ENCODE measurements around the gene SSBP3. TPM values are rescaled to one million over a fixed set of nuclear protein-coding genes. Genes with fewer than 3 reads are reported as not detected.

SSBP3 gene
- polyA plus RNA-seq, 1 donor (not counting 4 experiments of a cell fraction or from before 2014, with no cell fraction given), result 16.9 TPM

DNA sequence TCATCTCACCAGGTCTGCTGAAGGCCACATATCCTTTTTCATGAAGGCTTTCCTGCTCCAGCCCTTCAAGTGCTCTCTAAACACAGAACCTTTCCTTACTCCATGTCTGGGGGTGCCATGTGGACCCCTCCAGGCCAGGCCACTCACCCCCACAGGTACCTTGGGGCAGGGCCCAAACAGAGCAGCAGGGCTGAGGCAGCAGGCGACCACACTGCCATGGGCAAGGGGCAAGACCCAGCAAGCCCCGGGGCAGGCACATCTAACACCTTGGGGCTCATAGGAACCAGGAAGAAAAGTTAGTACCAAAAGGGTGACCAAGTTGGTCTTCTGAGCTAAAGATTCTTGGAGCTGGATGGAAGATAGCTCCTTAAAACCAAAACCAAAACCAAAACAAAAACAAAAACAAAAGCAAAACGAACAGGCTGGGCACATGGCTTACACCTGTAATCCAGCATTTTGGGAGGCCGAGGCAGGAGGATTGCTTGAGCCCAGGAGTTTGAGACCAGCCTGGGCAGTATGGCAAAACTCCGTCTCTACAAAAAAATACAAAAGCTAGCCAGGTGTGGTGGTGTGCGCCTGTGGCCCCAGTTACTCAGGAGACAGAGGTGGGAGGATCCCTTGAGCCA is 142.5 kb downstream of the SSBP3 start:
- H3K4me3 ChIP-seq (ENCODE audit: control insufficient read depth in 2 of 3, extremely low read depth in 1 of 3, insufficient read depth in 2 of 3, low read depth in 1 of 3, low read length in 3 of 3), result no peak overlapping the region
- no peak overlapping the region for H2AFZ ChIP-seq (ENCODE audit: control insufficient read depth, low read length)
- dilution Hi-C loops (cut with MboI; ENCODE audit: extremely low pct_ligation_motif_present, low sequenced_read_pairs), result no loop called here
- FAIRE-seq (no peak), DNase-seq (ENCODE audit: low read depth, low spot score) (no peak)
- H3K9ac ChIP-seq (ENCODE audit: control insufficient read depth, extremely low read depth, insufficient read depth, low read length), result no peak overlapping the region
- TF ChIP-seq, protein P1, sequence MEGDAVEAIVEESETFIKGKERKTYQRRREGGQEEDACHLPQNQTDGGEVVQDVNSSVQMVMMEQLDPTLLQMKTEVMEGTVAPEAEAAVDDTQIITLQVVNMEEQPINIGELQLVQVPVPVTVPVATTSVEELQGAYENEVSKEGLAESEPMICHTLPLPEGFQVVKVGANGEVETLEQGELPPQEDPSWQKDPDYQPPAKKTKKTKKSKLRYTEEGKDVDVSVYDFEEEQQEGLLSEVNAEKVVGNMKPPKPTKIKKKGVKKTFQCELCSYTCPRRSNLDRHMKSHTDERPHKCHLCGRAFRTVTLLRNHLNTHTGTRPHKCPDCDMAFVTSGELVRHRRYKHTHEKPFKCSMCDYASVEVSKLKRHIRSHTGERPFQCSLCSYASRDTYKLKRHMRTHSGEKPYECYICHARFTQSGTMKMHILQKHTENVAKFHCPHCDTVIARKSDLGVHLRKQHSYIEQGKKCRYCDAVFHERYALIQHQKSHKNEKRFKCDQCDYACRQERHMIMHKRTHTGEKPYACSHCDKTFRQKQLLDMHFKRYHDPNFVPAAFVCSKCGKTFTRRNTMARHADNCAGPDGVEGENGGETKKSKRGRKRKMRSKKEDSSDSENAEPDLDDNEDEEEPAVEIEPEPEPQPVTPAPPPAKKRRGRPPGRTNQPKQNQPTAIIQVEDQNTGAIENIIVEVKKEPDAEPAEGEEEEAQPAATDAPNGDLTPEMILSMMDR (optimal IDR thresholded peaks at IDR 0.05 in 1 of 3, IDR thresholded peaks at IDR 0.05 in 1 of 3, conservative IDR thresholded peaks at IDR 0.05 in 1 of 3; ENCODE audit: extremely low read depth in 1 of 3, insufficient read depth in 2 of 3, low read length in 3 of 3), result no peak
- no peak for TF ChIP-seq EZH2 (IDR thresholded peaks at IDR 0.05; ENCODE audit: low read length)
- no peaks in the 10 kb centered on the region for H4K20me1 ChIP-seq (ENCODE audit: control insufficient read depth, extremely low read depth, insufficient read depth, low read length)
- peaks cover 8% of the 10 kb centered on the region for H3K4me1 ChIP-seq (ENCODE audit: control insufficient read depth, extremely low read depth, insufficient read depth, low read length)
- no peak overlapping the region for H3K4me2 ChIP-seq (ENCODE audit: control insufficient read depth, extremely low read depth, insufficient read depth, low read depth, low read length)
- H3K27me3 ChIP-seq (ENCODE audit: control insufficient read depth, extremely low read depth, insufficient read depth, low read length), result no peaks in the 10 kb centered on the region
- peaks cover 3 to 5% of the 10 kb centered on the region in 2 experiments for H3K36me3 ChIP-seq (ENCODE audit: control insufficient read depth in 2 of 2, extremely low read depth in 1 of 2, insufficient read depth in 2 of 2, low read length in 2 of 2)
- no peak overlapping the region for H3K27ac ChIP-seq (ENCODE audit: control insufficient read depth, insufficient read depth, low read length)
- no peaks in the 10 kb centered on the region for H3K9me3 ChIP-seq (ENCODE audit: control insufficient read depth, low read depth, low read length)
- H3K9me1 ChIP-seq (ENCODE audit: control insufficient read depth, extremely low read depth, insufficient read depth, low read length), result no peaks in the 10 kb centered on the region
- no peaks in the 10 kb centered on the region for H3K79me2 ChIP-seq (ENCODE audit: control insufficient read depth, insufficient read depth, low read length)

DNA sequence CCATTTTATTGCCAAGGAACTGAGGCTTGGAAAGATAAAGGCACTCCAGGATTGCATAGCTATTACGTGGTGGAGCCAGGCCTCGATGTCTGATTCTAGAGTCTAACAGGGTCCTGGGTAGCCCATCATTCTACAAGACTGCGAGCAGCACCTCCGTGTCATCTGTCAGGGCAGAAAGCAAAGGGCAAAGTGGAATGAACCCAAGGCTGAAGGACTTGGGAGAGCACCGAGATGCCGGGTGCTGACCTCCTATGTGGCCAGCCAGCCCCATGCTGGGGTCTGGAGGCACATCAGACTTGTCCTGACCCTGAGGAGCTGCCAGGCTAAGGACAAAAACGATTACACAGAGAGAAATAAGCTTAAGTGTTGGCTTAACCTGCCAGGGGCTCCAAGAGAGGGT is 143.9 kb downstream of the SSBP3 start:
- no peak overlapping the region for H3K27ac ChIP-seq (ENCODE audit: control insufficient read depth, insufficient read depth, low read length)
- no peak overlapping the region for H3K4me2 ChIP-seq (ENCODE audit: control insufficient read depth, extremely low read depth, insufficient read depth, low read depth, low read length)
- peaks cover 8% of the 10 kb centered on the region for H3K4me1 ChIP-seq (ENCODE audit: control insufficient read depth, extremely low read depth, insufficient read depth, low read length)
- no peaks in the 10 kb centered on the region for H3K79me2 ChIP-seq (ENCODE audit: control insufficient read depth, insufficient read depth, low read length)
- H3K9ac ChIP-seq (ENCODE audit: control insufficient read depth, extremely low read depth, insufficient read depth, low read length), result no peak overlapping the region
- dilution Hi-C loops (cut with MboI; ENCODE audit: extremely low pct_ligation_motif_present, low sequenced_read_pairs), result no loop called here
- H4K20me1 ChIP-seq (ENCODE audit: control insufficient read depth, extremely low read depth, insufficient read depth, low read length), result no peaks in the 10 kb centered on the region
- DNase-seq (ENCODE audit: low read depth, low spot score), result no peak
- H3K27me3 ChIP-seq (ENCODE audit: control insufficient read depth, extremely low read depth, insufficient read depth, low read length), result no peaks in the 10 kb centered on the region
- H3K4me3 ChIP-seq (ENCODE audit: control insufficient read depth in 2 of 3, extremely low read depth in 1 of 3, insufficient read depth in 2 of 3, low read depth in 1 of 3, low read length in 3 of 3), result no peak overlapping the region
- peaks cover 3 to 5% of the 10 kb centered on the region in 2 experiments for H3K36me3 ChIP-seq (ENCODE audit: control insufficient read depth in 2 of 2, extremely low read depth in 1 of 2, insufficient read depth in 2 of 2, low read length in 2 of 2)
- FAIRE-seq, result no peak
- no peaks in the 10 kb centered on the region for H3K9me1 ChIP-seq (ENCODE audit: control insufficient read depth, extremely low read depth, insufficient read depth, low read length)
- H2AFZ ChIP-seq (ENCODE audit: control insufficient read depth, low read length), result no peak overlapping the region
- TF ChIP-seq EZH2 (IDR thresholded peaks at IDR 0.05; ENCODE audit: low read length), result no peak
- TF ChIP-seq, protein P1 (optimal IDR thresholded peaks at IDR 0.05 in 1 of 3, IDR thresholded peaks at IDR 0.05 in 1 of 3, conservative IDR thresholded peaks at IDR 0.05 in 1 of 3; ENCODE audit: extremely low read depth in 1 of 3, insufficient read depth in 2 of 3, low read length in 3 of 3), result no peak
- H3K9me3 ChIP-seq (ENCODE audit: control insufficient read depth, low read depth, low read length), result no peaks in the 10 kb centered on the region
